Stimulated activated CD4-positive, alpha-beta T cell treated with anti-CD3 and anti-CD28 coated beads, Interleukin-12 subunit alpha, Interleukin-12 subunit beta, amount 100 ng/mL, for 48 hours (primary cell): ENCODE results near the gene IDH1.
A peak's percentile ranks its signal among the peaks of the same experiment; 100 is the strongest.
"Not testable (repeated sequence)": the region's sequence is repeated elsewhere in the genome, so short reads cannot be mapped to it uniquely, and the experiment has no call there.

Source experiments
- DNase-seq, 3 donors: peaks; one replicate each; pipeline ENCODE4 v3.0.0-alpha.2; 2020; ENCODE audit warnings: low read depth in 2 of 3, low spot score in 1 of 3

Gene IDH1

GRCh38 chr2:208256849-208257813 lies 2.3 kb upstream of the IDH1 start:
- DNase-seq, result not testable (repeated sequence)

GRCh38 chr2:208256192-208256782 lies 1.4 kb upstream of the IDH1 start:
- no peak for DNase-seq

GRCh38 chr2:208255557-208256106 lies 761 bp upstream of the IDH1 start:
- DNase-seq, result no peak

DNA sequence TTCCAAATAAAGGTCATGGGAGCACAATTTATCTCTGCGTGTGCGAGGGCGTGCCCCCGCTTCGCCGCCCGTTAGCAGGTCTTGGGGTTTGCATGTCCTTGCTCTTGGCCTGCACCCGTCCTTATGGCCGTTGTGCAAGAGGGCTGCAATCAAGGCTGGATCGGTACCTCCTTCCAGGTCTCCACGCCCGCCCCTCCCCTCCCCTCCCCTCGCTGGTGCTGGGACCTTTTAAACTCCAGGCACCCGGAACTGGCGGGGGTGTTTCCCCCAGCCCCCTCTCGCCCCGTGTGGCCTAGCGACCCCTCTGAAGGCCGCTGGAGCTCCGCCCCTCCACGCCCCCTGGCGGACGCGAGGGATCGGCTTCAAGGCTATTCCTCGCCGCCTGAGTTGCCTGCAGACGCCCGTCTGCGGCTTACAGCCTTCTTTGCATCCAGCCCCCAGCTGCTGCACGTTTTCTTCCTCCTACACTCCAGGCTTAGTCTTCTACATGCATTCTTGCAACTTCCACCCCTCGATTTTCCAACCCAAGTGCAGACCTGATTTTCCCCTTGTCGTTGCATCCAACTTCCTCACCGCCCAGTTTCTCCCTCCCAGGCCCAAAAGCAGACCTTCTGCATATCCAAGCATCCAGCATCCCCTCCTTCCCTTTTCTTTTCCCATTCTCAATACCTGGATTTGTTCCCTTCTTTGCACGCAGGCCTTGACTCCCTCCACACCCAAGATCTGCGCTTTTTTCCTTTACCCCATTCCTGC lies 577 bp downstream of the IDH1 start:
- DNase-seq, result peak; percentile 57 to 73 (median 65)

- no peak for DNase-seq
These were observed 1.2 kb downstream of the IDH1 start for GRCh38 chr2:208253600-208254117.

DNA sequence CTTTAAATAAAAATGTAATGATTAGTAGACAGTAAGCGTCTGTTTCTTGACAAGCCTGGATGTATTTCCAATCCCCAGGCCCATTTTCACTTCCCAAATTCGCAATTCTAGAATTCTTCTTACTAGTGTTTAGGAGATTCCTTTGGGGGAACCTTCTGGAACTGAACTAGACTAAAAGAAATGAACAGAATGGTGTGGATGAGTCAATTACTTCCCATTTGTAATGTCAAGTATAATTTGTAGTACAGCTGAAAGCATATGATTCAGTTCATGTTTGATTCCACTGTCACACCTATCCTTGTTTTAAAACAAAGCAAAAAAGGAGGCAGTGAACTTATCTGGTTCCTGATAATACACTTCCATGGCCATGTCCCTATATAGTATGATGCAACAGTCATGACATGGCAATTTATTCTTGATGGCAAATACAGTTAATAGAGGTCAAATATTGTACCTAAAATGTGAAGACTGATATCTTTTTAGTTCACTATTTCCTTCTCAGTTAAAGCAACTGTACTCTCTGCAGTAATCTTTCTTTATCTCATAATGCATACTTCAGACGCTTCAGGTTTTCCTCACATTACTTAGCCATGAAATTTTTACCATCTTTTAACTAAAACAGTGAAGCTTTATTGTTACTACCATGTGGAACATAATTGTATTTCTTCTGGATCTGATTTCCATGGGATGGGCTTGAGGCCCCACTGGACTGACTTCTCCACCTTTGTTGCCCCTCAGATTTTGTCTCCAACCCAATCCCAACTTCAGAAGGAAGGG lies 2.0 kb downstream of the IDH1 start:
- DNase-seq, result no peak

- no peak for DNase-seq
These were observed 3.8 kb downstream of the IDH1 start for GRCh38 chr2:208251098-208251497.

DNA sequence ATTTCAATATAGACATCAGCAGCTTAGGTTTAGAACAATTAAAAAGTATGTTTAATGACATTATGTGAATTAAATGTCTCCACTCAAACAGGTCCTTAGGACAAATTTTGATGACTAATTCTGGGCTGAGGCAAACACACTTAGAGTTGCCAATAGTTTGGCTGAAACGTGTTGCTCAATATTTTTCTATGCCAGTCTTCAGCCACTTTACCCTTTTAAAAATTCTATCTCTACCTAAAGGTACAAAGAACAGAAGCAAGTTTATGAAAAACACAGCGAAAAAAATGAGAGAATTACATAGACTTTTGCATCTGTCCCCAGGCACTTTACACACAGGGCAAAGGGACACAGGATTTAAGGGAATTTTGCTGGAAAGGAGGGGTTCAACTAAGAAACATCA lies 4.5 kb downstream of the IDH1 start:
- DNase-seq, result no peak

GRCh38 chr2:208249296-208249695 lies 5.6 kb downstream of the IDH1 start:
- DNase-seq, result no peak

DNA sequence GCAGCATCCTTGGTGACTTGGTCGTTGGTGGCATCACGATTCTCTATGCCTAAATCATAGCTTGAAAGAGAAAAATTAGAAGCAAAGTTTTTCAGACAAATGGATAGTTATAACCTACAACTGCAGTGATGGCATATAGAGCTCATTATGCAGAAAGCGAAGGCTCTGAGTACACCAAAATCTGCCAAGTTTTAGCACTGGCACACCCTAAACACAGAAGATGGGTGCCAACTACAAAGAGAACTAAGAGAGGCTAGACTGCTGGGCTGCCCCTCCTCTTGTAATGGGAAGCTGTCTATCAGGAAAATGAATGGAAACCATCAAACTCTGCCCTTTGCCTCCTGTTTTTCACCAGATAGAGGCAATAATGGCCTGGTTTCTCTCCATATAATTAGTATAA lies 6.3 kb downstream of the IDH1 start:
- DNase-seq, result no peak

DNA sequence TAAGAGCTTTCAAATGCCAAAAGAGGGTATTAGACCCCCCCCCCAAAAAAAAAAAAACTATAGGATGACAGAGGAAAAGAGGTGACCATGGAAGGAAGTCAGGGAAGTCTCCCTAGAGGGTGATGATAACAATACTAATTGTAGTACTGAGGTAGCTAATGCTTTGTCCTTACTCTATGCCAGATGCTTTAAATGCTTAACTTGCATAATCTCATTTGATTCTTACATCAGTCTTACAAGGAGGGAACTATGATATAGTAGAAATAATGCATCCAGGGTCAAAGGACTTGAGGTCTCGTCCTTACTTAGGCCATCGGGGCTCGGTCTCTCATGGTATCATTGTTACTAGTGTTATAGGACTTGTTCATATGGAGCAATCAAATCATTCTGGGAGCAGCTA lies 9.1 kb downstream of the IDH1 start:
- no peak for DNase-seq

DNA sequence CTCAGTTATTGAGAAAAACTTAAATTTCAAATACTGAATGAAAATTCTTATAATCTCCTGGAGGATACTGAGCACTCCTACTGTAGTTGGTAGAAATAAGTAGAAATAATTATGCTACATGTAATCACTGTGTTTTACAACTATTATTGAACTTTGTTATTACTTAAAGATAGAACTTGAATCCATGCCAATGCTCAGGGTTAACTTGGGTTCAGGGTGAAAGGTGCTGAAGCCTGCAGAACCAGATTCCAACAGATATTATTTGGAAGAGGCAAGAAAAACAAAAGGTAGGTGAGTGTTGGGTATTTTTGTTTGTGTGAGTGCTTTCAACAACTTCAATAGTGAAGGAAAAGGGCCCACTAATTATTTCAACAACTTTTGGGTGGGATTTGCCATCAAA lies 10.4 kb downstream of the IDH1 start:
- DNase-seq, result no peak

- DNase-seq, result no peak
These were observed 14.2 kb downstream of the IDH1 start for GRCh38 chr2:208240619-208241209.

DNA sequence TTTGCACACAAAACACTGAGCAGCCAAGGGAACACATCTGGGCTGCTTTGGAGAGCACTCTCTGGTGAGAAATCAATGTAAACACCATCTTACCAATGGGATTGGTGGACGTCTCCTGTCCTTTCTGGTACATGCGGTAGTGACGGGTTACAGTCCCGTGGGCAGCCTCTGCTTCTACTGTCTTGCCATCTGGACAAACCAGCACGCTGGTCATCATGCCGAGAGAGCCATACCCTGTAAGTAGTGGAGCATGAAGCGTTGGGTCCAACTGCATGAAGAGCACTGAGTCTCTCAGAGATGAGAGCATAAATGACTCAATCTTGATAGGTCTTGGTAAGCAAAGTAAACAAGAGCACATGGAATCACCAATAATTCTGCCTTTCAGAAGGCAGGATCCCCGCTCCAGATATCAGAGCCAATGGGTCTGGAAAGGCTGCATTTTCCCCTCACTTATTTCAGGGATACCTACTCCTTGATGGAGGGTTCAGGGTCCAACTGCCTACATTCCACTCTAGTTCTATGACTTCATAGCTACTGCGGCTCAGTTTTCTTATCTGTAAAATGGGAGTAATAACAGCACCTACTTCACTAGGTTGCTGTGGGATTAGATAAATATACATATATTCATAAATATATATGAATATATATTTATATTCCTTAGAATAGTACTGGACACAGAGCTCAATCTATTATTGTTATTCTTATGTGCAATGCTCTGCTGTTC lies 14.9 kb downstream of the IDH1 start:
- no peak for DNase-seq

DNA sequence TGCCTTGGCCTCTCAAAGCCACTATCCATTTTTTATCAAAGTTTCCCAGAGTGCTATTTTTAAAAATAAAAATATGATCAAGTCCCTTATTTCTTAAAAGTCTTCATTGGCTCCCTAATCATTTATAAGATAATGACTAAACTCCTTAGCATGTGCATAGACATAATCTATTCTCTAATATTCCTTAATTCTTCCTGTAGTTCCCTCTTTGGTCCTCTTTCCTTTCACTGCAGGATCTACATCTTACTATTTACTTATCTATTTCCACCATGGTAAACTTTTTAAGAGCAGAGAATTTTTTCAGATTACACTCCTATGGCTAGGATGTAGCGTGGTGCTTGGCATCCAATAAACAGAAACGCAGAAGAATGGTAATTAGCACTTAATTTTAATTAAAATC lies 19.0 kb downstream of the IDH1 start:
- DNase-seq, result no peak

GRCh38 chr2:208234786-208235185 lies 20.1 kb downstream of the IDH1 start:
- no peak for DNase-seq

- no peak for DNase-seq
These were observed 26.4 kb downstream of the IDH1 start for GRCh38 chr2:208228476-208228875.

- no peak for DNase-seq
These were observed 27.2 kb downstream of the IDH1 start for GRCh38 chr2:208227581-208228232.

DNA sequence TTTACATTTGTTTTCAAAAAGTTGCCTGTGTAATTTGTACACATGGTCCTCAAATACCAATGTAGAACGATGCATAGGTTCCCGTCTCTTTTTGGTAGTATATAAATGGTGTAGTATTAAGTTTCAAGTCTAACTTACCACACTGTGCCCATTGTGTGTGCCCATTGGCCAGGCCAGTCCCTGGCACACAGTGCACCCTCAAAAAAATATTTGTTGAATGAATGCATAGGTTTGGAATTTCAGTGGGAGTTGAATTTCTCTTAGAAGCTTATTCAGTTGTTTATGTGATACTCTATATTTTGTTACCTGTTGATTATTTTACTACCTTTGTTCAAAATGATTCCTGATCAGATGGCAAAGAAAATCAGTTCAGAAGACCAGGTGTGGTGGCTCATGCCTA lies 30.1 kb downstream of the IDH1 start:
- no peak for DNase-seq
